Measurements from ENCODE around the gene PTOV1.

DNA sequence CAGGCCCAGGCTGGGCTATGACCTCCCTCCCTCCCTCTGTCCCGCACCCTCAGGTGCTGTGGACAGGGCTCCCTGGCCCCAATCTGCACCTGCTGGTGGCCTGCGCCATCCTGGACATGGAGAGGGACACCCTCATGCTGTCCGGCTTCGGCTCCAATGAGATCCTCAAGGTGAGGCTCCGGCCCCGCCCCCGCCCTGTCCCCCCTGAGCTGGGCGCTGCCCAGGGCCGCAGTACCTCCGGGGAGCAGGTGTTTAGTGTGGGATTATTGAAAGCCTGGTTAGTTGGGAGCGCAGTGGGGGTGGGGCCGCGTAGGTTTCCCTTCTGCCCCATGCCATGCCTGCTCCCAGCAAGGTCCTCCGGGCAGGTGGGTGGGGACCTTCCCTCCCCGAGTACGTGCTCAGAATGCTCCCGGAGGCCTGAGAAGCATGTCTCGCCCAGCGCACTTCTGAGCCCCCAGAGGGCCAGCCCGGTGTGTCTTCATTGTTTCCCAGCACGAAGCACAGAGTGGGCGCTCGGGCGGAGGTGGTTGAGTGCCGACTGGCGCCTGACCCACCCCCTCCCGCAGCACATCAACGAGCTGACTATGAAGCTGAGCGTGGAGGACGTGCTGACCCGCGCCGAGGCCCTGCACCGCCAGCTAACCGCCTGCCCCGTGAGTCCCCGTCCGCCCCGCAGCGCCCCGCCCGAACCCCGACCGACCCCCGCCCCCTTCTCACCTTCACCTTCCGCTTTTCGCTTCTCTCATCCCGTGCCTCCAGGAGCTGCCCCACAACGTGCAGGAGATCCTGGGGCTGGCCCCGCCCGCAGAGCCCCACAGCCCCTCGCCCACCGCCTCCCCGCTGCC, 36.9 kb downstream of the PTOV1 start:
- TF ChIP-seq GATA4 (IDR thresholded peaks at IDR 0.05; ENCODE audit: borderline replicate concordance, low read depth) (no peak), CHD2 (IDR thresholded peaks at IDR 0.05; ENCODE audit: low read depth, low read length) (no peak), SMARCC2 (IDR thresholded peaks at IDR 0.05) (no peak), MAFF (IDR thresholded peaks at IDR 0.05; ENCODE audit: low read depth, low read length) (no peak), SUZ12 (IDR thresholded peaks at IDR 0.05; ENCODE audit: low read depth, low read length) (no peak), NFYB (CRISPR knock-in tag; IDR thresholded peaks at IDR 0.05) (no peak), ZNF263 (CRISPR knock-in tag; IDR thresholded peaks at IDR 0.05) (no peak), ZKSCAN5 (CRISPR knock-in tag; IDR thresholded peaks at IDR 0.05) (no peak), TAF1 (CRISPR knock-in tag; IDR thresholded peaks at IDR 0.05) (no peak), BRD4 (CRISPR knock-in tag; IDR thresholded peaks at IDR 0.05) (no peak), ISL2 (CRISPR knock-in tag; IDR thresholded peaks at IDR 0.05) (no peak), POLR2A (IDR thresholded peaks at IDR 0.05; ENCODE audit: insufficient read depth in 1 of 2, low read depth in 2 of 2, low read length in 2 of 2) (no peak)
- TF ChIP-seq, protein P1, sequence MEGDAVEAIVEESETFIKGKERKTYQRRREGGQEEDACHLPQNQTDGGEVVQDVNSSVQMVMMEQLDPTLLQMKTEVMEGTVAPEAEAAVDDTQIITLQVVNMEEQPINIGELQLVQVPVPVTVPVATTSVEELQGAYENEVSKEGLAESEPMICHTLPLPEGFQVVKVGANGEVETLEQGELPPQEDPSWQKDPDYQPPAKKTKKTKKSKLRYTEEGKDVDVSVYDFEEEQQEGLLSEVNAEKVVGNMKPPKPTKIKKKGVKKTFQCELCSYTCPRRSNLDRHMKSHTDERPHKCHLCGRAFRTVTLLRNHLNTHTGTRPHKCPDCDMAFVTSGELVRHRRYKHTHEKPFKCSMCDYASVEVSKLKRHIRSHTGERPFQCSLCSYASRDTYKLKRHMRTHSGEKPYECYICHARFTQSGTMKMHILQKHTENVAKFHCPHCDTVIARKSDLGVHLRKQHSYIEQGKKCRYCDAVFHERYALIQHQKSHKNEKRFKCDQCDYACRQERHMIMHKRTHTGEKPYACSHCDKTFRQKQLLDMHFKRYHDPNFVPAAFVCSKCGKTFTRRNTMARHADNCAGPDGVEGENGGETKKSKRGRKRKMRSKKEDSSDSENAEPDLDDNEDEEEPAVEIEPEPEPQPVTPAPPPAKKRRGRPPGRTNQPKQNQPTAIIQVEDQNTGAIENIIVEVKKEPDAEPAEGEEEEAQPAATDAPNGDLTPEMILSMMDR (CRISPR knock-in tag; IDR thresholded peaks at IDR 0.05), result no peak
- TF ChIP-seq, protein P2, sequence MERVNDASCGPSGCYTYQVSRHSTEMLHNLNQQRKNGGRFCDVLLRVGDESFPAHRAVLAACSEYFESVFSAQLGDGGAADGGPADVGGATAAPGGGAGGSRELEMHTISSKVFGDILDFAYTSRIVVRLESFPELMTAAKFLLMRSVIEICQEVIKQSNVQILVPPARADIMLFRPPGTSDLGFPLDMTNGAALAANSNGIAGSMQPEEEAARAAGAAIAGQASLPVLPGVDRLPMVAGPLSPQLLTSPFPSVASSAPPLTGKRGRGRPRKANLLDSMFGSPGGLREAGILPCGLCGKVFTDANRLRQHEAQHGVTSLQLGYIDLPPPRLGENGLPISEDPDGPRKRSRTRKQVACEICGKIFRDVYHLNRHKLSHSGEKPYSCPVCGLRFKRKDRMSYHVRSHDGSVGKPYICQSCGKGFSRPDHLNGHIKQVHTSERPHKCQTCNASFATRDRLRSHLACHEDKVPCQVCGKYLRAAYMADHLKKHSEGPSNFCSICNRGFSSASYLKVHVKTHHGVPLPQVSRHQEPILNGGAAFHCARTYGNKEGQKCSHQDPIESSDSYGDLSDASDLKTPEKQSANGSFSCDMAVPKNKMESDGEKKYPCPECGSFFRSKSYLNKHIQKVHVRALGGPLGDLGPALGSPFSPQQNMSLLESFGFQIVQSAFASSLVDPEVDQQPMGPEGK (CRISPR knock-in tag; IDR thresholded peaks at IDR 0.05), result no peak

All from HepG2 (cell line).